Measurements from ENCODE around the gene G6PC2.
"Not testable (repeated sequence)": the region's sequence is repeated elsewhere in the genome, so short reads cannot be mapped to it uniquely, and the experiment has no call there.

G6PC2 gene, protein sequence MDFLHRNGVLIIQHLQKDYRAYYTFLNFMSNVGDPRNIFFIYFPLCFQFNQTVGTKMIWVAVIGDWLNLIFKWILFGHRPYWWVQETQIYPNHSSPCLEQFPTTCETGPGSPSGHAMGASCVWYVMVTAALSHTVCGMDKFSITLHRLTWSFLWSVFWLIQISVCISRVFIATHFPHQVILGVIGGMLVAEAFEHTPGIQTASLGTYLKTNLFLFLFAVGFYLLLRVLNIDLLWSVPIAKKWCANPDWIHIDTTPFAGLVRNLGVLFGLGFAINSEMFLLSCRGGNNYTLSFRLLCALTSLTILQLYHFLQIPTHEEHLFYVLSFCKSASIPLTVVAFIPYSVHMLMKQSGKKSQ

DNA sequence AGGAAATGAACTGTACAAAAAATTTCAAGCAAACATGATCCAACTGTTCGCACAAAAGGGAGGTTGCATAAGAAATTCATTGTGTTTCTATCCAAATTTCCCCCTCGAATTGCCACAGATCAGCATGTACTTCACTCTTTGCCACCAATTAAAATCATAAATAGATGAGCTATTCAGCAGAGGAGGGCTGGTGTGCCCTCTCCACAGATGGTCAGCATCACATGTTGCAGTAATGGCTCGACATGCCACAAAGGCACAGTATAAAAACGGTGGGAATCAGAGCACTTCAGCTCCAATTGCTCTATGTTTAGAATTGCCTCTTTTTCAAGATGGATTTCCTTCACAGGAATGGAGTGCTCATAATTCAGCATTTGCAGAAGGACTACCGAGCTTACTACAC is at the start of gene G6PC2:
Gene G6PC2, plus strand, starts transcription at position 289 of the 400 bp plus-strand sequence. Its CDS starts 41 bp downstream, at position 330.
- no peak for DNase-seq

DNA sequence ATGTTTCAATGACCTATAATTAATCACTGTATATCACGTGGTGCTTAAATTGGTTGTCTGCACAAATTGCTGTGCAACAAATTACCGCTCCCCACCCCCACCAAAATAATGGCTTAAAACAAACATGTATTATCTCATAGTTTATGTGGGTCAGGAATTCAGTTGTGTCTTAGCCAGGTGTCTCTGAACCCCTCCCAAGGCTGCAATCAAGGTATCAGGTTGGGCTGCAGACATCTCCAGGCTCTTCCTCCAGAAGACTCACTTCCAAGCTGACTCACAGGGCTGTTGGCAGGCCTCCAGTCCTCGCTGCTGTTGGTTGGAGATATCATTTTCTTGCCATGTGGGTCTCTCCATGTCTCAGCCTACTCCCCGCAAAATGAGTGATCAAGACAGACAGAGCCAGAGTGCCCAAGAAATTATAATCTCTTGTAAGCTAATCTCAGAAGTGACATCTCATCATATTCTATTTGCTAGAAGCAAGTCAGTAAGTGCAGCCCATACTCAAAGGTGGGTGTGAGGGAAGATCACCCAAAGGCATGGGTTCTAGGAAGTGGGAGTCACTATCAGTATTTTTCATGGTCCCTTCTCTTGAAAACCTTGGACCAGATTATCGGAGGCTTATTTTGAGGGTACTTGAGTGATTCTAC is 49.3 kb upstream of the G6PC2 start:
- DNase-seq, result peak; percentile 6

DNA sequence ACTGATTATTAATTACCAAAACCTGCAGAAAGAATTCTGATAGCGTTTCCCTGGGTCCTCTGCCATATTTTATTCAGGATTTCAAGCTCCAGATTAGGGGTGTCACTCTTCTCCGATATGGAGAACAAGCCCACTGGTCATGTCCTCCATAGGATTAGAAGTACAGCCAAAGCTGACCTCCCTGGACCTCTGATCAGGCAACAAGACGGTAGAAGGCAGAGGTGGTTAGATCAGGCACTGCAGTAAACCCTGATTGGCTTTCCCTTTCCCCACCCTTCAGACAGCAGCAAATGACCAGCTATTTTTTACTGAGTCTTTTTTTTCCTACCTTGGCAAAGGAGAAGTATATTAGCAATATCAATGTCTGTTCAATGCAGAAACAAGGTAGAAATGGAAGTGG is 48.6 kb upstream of the G6PC2 start:
- no peak for DNase-seq

DNA sequence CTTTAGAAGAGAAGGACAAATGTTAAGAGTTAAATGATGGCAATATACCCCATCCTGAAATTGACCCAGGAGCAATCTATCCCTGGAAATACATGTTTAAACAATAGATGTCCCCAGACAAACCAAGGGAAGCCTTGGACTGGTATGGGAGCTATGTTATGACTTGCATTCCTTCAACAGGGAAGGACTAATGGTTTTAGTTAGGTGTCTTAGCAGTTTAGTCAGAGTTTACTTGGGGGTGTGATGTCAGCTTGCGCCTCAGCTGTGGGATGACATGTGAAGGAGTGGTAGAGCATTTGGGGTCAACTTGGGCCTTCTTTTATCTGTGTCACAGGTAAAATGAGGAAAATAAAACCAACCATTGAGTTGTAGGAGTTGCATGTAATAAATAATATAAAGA is 47.6 kb upstream of the G6PC2 start:
- no peak for DNase-seq

DNA sequence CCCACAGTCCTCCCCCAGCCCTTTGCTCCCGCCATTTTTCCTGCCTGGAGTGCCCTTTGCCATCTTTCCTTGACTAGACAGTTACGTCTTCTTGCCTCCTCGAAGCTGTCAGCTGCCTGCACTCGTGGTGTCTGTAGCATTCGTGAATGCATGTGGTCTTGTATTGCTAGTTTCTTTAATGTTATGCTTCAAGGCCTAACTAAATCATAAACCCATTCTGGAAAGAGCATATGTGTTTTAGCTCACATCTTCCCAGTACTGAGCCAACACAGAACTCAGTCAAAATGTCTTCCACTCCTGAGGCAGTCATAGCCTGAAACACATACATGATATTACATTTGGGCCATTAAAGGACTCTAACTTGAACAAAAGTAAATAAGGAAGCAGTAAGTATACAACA is 46.4 kb upstream of the G6PC2 start:
- DNase-seq, result no peak

DNA sequence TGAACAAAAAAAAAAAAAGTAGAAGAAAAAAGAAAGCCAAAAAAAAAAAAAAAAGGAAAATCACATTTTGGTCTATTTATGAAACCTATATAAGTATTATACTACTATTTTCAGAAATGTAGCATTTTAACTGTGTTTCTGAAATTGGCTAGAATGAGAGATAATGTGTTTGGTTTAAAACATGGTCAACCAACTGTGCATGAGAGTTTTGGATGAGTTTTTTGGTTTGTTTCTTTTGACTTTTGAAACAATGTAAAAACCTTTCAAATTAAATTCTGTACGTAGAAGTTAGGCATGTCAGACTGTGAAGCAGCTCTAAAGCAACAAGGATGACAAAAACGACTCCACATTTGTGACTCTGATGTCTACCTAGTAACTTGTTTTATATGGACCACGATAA is 45.5 kb upstream of the G6PC2 start:
- no peak for DNase-seq

DNA sequence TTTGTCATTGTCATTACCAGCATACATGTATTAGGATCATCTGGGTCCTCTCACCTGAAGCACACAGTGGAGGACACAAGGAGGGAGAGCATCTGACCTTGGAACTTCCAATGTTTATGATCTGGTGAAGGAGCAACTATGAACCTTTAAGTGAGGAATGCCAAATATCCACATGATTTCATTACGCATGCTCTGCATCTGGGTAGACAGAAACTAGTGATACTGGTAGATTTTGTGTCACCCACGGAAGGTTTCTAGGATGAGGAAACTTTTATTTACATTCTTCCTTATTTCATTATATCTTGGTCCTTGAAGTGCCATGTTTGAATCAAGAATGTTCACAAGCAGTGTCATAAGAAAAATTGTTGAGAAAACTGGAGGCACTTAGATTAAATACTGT is 42.9 kb upstream of the G6PC2 start:
- DNase-seq, result no peak

DNA sequence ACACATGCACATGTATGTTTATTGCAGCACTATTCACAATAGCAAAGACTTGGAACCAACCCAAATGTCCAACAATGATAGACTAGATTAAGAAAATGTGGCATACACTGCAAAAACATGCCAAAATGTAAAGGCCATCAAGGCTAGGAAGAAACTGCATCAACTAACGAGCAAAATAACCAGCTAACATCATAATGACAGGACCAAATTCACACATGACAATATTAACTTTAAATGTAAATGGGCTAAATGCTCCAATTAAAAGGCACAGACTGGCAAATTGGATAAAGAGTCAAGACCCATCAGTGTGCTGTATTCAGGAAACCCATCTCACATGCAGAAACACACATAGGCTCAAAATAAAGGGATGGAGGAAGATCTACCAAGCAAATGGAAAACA is 33.9 kb upstream of the G6PC2 start:
- not testable (repeated sequence) for DNase-seq

DNA sequence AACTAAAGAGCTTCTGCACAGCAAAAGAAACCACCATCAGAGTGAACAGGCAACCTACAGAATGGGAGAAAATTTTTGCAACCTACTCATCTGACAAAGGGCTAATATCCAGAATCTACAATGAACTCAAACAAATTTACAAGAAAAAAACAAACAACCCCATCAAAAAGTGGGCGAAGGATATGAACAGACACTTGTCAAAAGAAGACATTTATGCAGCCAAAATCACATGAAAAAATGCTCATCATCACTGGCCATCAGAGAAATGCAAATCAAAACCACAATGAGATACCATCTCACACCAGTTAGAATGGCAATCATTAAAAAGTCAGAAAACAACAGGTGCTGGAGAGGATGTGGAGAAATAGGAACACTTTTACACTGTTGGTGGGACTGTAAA is 30.7 kb upstream of the G6PC2 start:
- not testable (repeated sequence) for DNase-seq

DNA sequence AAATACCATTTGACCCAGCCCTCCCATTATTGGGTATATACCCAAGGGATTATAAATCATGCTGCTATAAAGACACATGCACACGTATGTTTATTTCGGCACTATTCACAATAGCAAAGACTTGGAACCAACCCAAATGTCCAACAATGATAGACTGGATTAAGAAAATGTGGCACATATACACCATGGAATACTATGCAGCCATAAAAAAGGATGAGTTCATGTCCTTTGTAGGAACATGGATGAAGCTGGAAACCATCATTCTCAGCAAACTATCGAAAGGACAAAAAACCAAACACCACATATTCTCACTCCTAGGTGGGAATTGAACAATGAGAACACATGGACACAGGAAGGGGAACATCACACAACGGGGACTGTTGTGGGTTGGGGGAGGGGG is 30.3 kb upstream of the G6PC2 start:
- not testable (repeated sequence) for DNase-seq

DNA sequence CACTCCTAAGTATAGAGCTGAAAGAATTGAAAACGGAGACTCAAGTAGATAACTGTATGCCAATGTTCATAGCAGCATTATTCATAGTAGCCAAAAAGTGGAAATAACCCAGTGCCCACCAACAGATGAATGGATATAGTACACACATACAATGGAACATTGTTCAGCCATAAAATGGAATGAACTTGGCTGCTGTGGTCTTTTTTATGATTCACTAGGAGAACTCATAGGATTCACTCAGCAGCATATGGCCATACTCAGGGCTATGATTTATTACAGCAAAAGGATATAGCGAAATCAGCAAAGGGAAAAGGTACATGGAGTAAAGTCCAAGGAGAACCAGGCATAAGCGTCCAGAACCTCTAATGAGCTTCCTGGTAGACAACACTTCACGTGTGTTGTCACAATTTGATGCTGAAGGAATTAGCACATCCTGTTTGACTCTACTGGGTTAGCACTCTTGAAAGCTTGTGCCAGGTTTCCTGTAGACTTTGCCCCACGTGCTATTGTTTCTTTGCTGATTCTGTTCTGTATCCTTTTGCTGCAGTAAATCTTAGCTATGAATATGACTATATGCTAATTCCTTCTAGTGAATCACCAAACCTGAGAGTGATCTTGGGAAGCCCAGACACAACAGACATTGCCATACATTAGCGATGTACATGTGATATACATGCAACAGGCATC is 26.6 kb upstream of the G6PC2 start:
- no peak for DNase-seq

DNA sequence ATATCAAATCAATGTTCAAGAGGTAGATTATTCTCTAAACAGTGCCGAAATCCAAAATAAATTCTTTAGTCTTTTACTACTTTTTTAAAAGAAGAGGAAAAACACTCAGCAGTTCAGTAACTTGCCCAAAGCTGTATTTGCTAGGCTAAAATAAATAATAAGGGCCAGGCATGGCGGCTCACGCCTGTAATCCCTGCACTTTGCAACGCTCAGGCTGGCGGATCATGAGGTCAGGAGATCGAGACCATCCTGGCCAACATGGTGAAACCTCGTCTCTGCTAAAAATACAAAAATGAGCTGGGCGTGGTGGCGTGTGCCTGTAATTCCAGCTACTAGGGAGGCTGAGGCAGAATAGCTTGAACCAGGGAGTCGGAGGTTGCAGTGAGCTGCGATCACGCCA is 18.9 kb upstream of the G6PC2 start:
- not testable (repeated sequence) for DNase-seq

DNA sequence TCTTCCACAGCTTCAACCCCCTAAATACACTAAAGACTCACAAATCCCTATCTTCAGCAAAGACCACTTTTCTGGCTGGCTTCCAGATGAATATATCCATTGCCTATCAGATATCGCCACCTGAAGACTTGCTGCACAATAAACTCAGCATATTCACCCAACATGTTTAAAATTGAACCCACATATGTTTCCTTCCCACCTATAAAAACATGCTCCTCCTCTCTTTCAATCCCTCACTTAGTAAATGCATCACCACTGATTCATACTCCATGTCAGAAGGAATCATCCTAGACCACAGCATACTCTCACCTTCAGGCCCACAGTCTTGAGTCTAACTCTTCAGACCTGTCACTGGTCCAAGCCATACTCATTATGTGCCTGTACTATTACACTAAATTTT is 16.1 kb upstream of the G6PC2 start:
- no peak for DNase-seq

DNA sequence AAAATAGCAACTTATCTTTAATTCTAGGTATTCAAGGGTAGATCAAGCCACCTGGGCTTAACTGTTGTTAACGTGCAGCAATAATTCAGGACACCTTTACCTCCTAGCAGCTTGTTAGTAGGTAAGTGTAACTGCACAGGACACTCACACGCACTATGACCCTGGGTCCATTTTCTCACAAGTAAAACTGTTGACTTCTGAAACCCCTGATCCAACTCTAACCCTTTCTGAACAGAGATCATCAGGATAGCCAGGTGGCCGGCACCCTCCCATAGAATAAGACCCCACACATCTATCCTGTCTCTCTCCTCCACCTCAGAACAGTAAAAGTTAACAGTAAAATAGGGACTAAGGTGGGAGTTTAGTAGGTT is 11.5 kb upstream of the G6PC2 start:
- no peak for DNase-seq

DNA sequence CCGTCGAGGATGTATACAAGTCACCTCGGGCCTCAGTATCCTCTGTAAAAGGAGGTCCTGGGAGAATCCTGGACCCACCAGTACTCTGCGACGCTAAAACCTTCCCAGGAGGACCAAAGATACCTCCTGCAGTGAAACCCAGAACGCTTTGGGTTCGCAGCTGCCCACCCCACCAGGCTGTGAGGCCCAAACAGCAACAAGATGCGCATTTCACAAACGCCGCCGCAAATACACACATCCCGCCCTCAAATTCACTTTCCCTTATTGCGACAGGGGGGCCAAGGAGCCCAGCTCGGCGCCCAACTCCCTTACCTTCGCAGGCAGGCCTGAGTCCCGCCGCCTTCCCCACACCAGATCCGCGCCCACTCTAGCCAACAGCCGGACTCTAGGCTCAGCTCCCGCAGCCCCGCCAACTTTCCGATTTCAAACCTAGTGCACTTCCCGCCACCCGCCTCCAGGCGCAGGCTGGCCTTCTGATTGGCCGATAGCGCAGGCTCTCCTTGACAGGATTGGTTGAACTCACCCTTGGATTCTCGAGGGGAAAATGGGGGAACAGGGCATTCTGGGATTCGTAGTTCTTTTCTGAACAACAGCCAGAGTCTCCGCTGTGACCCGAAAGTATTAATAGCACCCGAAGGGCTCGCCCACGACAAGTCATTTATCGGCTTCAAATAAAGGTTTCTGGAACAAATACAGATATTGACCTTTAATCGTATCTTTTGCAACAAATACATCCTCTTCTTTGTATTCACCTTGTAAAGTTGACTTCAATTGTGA is 10.9 kb upstream of the G6PC2 start, which contains the start of gene SPC25:
Gene SPC25, minus strand, starts transcription at position 425 of the 777 bp plus-strand sequence. CDS start 911 bp downstream, outside the sequence.
- DNase-seq, result peak; percentile 89

DNA sequence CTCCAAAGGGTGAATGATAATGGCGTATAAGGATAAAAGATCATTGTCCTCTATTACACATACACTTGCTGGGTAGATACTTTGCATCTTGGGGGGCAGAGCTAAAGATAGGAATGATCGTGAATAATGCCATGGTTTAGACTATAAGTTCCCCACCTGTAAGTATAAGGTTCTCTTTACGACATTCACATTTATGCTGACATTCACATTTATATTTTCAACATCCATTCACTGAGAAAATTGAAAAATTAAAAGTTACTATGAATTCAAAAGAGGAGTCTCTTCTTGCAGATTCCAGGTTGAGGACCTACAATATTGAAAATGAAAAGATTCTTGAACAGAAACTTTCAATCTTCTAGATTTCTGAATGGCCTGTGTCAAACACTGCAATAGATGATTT is 8.8 kb upstream of the G6PC2 start:
- DNase-seq, result no peak

DNA sequence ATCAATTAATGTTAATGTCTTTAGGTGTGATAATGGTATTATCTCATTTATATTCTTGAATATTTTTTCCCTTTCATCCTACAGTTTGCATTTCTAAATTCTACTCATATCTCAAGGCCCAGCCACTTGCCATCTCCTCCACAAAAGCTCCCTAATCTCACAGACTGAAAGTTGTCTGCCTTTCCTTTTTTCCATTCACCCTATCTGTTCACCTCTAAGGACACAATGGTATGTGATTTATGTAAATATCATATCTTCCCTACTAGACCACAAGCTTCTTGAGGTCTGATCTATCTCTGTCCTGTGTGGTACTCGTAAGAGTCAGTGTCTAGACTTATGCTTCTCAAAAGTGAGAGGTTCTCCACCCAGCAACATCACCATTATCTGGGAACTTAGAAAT is 7.0 kb upstream of the G6PC2 start:
- DNase-seq, result no peak

DNA sequence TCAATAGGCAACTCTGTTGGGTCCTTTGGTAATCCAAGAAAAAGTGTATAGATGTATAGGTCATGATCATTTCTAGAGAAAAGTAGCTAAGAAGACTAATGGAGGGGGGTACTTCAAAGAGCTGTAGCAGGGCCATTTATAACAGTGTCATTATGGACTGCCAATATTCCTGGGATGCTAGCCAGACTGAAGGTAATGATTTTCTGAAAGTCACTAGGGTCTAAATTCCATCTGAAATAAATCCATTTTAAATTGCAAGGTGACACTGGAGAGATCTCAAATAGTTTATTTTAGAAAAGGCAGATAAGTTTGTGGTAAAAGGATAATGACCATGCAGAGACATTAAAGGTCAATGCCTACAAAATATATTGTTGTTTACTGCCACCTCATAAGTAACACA is 6.4 kb upstream of the G6PC2 start:
- no peak for DNase-seq

DNA sequence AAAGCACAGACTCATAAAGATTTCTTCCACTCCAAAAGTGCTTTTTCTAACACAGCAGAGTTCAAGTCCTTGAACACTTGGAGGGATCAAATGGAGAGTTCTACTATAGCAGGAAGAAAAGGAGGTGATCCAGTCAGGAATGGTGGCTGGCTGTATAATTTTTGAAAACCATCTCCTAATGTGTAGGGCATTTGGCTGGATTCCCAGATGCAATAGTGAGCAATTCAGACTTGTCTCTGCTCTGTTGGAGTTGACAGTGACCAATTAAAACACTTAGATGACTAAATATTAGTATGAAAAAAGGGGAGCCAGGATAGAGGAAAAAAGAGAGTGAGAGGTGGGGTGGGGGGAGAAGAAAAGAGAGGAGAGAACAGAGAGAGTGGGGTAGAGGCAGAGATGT is 5.3 kb upstream of the G6PC2 start:
- DNase-seq, result no peak

DNA sequence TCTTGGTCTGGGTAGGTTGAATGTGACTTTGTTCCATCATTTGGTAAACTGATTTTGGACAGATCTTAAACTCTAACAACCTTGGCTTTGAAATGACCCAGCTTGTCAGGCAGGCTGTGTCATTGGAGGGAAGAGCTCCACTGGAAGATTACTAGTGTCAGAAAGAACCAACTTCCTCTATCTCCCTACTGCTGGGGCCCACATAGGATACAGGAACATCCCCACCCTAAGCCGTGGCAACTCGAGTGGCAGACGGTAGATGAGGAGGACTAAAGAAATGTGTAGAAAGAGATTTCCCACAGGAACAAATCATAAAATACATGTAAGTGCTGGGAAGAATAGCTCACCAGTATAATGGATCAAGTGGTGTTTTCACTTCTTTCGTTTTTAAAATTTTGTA is 4.3 kb upstream of the G6PC2 start:
- DNase-seq, result no peak

DNA sequence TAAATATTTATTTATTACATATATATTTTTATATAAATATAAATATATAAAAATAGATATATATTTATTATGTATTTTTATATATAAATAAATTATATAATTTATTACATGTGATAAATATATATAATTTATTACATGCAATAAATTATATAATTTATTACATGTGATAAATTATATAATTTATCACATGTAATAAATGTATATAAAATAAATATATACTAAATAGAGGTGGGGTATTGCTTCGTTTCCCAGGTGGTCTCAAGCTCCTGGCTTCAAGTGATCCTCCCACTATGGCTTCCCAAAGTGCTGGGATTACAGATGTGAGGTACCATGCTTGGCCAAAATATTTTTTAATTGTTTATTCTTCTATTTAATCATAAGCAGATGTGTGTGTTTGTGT is 3.6 kb upstream of the G6PC2 start:
- no peak for DNase-seq

DNA sequence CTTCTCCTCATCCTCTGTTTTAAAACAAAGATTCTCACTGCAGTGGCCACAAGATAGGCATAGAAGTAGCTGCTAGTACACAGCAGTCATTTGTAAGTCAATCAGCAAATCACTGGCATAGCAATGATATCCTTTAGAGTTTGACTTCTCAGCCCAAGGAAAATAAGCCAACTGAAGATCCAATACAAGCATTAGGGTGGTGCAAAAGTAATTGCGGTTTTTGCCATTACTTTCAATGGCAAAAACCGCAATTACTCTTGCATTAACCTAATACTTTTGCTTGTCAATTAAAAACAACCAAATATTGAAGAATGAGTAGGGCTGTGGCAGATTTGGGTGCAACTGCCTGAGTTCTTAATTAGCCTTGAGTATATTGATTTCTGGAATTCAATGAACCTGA is 2.8 kb downstream of the G6PC2 start:
- DNase-seq, result no peak

DNA sequence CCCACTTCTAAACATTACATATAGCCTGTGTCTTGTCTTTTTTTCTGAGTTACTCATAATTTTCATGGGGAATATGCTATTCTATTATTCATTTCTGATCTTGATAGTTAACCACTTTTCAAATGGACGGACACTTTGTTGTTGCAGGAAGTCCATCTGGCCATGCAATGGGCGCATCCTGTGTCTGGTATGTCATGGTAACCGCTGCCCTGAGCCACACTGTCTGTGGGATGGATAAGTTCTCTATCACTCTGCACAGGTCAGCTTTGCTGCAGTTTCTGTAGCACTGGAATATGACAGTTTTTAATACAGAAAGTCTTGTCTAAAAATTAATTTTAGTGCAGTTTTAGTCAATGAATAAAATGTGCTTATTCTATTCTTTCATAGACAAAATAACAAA is 3.3 kb downstream of the G6PC2 start:
- no peak for DNase-seq
